A673 (cell line): ENCODE measurements around the gene RIMS4. TPM values are rescaled to one million over a fixed set of nuclear protein-coding genes. Genes with fewer than 3 reads are reported as not detected.

Source experiments
- BruUV-seq: library from RNA; stranded (reverse); fragments of 400-500 nt; replicated peaks from 2 replicates; lab custom pipeline; 2021; lab: Mats Ljungman, UMichigan
- CTCF ChIA-PET: fragments of 300-600 bp; sonication (Branson Sonifier 250); formaldehyde crosslinking; loops from one replicate; lab custom pipeline; 2022; ENCODE audit warnings: antibody characterized with exemption; lab: Charles Lee
- POLR2A ChIA-PET: fragments of 300-600 bp; sonication (Branson Sonifier 250); formaldehyde crosslinking; loops from one replicate; lab custom pipeline; 2022; ENCODE audit warnings: antibody characterized with exemption; ENCODE audit not compliant: low non-redundant PET; lab: Charles Lee
- DNase-seq: peaks from one replicate; pipeline ENCODE4 v3.0.0-alpha.2; 2015; ENCODE audit warnings: low spot score
- H3K27ac ChIP-seq: fragments of 200-600 bp; sonication (generic); 2 replicates; pipeline ENCODE4 v1.5.1; 2016; ENCODE audit warnings: mixed run types, low read depth, mild to moderate bottlenecking, mixed read lengths, antibody characterized with exemption, low read length; ENCODE audit not compliant: poor library complexity, severe bottlenecking
- H3K27me3 ChIP-seq: fragments of 200-600 bp; sonication (generic); replicated peaks from 2 replicates; pipeline ENCODE4 v1.6.1; 2017; ENCODE audit warnings: mixed run types, low read depth, mild to moderate bottlenecking, mixed read lengths, antibody characterized with exemption, low read length; ENCODE audit not compliant: insufficient read depth, poor library complexity
- H3K36me3 ChIP-seq: fragments of 200-600 bp; sonication (generic); 2 replicates; pipeline ENCODE4 v1.6.1; 2016; ENCODE audit warnings: mixed run types, mild to moderate bottlenecking, mixed read lengths, antibody characterized with exemption, low read length; ENCODE audit not compliant: insufficient read depth, poor library complexity, severe bottlenecking
- H3K4me1 ChIP-seq: fragments of 200-600 bp; sonication (generic); 2 replicates; pipeline ENCODE4 v1.6.1; 2017; ENCODE audit warnings: mixed run types, mild to moderate bottlenecking, mixed read lengths, antibody characterized with exemption, low read length; ENCODE audit not compliant: insufficient read depth, poor library complexity, severe bottlenecking
- H3K4me3 ChIP-seq: fragments of 200-600 bp; sonication (generic); 2 replicates; pipeline ENCODE4 v1.5.1; 2016; ENCODE audit warnings: low read depth, mixed run types, mild to moderate bottlenecking, mixed read lengths, low read length; ENCODE audit not compliant: poor library complexity, severe bottlenecking
- H3K9me3 ChIP-seq: fragments of 200-600 bp; sonication (generic); 2 replicates; pipeline ENCODE4 v1.6.1; 2016; ENCODE audit warnings: mixed run types, low read depth, mild to moderate bottlenecking, mixed read lengths, antibody characterized with exemption, low read length; ENCODE audit not compliant: poor library complexity, severe bottlenecking
- EZH2 ChIP-seq: fragments of 200-600 bp; sonication (generic); IDR thresholded peaks from 2 replicates; pipeline ENCODE4 v1.6.1; 2017; ENCODE audit warnings: borderline replicate concordance, low read depth, mild to moderate bottlenecking, mixed read lengths, antibody characterized with exemption, low read length; ENCODE audit not compliant: poor library complexity, severe bottlenecking
- intact Hi-C: fragments of 100-400 bp; cut with micrococcal nuclease; formaldehyde crosslinking; loops from one replicate; pipeline ENCODE4 v1.10.0; 2022; ENCODE audit not compliant: unreplicated experiment
- total RNA-seq: library from RNA; stranded (reverse); gene quantifications from 2 replicates; pipeline ENCODE4 v1.2.3, GENCODE V29; 2021
- TF ChIP-seq, protein P1 (sequence below): fragments of 300-800, 200-600 bp; sonication (generic); conservative IDR thresholded peaks from 2 replicates; pipeline ENCODE4 v1.5.1; 2017; ENCODE audit warnings: low read depth, mild to moderate bottlenecking, antibody characterized with exemption, low read length, moderate library complexity, mixed read lengths

The RIMS4 gene
- total RNA-seq, 1 experiment from 2014 or later, result 0.39 TPM

DNA sequence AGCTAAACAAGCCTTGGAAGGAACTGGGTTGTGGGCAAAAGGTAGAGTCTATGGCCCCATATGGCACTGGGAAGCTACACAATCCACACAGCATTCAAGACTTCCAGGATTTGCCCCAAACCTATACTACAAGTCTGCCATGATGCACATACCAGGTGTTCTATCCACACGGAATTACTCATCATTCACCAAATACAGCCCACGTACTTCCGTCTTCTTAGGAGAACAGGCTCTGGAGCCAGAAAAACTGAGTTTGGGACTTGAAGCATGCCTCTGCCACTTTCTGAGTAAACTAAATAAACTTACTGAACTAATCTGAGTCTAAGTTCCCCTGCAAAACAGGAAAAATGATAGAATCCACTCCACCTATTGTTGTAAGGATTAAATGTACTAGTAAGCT, 28.6 kb downstream of the RIMS4 start:
- TF ChIP-seq EZH2, result no peak
- TF ChIP-seq, protein P1, sequence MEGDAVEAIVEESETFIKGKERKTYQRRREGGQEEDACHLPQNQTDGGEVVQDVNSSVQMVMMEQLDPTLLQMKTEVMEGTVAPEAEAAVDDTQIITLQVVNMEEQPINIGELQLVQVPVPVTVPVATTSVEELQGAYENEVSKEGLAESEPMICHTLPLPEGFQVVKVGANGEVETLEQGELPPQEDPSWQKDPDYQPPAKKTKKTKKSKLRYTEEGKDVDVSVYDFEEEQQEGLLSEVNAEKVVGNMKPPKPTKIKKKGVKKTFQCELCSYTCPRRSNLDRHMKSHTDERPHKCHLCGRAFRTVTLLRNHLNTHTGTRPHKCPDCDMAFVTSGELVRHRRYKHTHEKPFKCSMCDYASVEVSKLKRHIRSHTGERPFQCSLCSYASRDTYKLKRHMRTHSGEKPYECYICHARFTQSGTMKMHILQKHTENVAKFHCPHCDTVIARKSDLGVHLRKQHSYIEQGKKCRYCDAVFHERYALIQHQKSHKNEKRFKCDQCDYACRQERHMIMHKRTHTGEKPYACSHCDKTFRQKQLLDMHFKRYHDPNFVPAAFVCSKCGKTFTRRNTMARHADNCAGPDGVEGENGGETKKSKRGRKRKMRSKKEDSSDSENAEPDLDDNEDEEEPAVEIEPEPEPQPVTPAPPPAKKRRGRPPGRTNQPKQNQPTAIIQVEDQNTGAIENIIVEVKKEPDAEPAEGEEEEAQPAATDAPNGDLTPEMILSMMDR, result no peak
- Histone ChIP-seq H3K27ac (no peak overlapping the region), H3K4me3 (no peak overlapping the region), H3K4me1 (no peaks in the 10 kb centered on the region), H3K27me3 (peaks cover 4% of the 10 kb centered on the region), H3K9me3 (no peaks in the 10 kb centered on the region), H3K36me3 (no peaks in the 10 kb centered on the region)
- DNase-seq, result no peak
- ChIA-PET CTCF (no interaction called here), POLR2A (no interaction called here)
- intact Hi-C loops, result no loop called here
- BruUV-seq, result no TSS peak

GRCh38 chr20:44781118-44781517, 29.2 kb downstream of the RIMS4 start:
- Histone ChIP-seq H3K27ac (no peak overlapping the region), H3K36me3 (no peaks in the 10 kb centered on the region), H3K4me3 (no peak overlapping the region), H3K4me1 (no peaks in the 10 kb centered on the region), H3K27me3 (peaks cover 4% of the 10 kb centered on the region), H3K9me3 (no peaks in the 10 kb centered on the region)
- no peak for DNase-seq
- intact Hi-C loops, result no loop called here
- ChIA-PET CTCF (no interaction called here), POLR2A (no interaction called here)
- TF ChIP-seq, protein P1, result no peak
- no peak for TF ChIP-seq EZH2
- no TSS peak for BruUV-seq

- Histone ChIP-seq H3K27me3 (peaks cover 5% of the 10 kb centered on the region), H3K27ac (no peak overlapping the region), H3K9me3 (no peaks in the 10 kb centered on the region), H3K36me3 (no peaks in the 10 kb centered on the region), H3K4me1 (no peaks in the 10 kb centered on the region), H3K4me3 (no peak overlapping the region)
- peak; percentile 68 for DNase-seq
- TF ChIP-seq, protein P1, result no peak
- TF ChIP-seq EZH2, result no peak
- POLR2A ChIA-PET, result no interaction called here
- no TSS peak for BruUV-seq
- intact Hi-C loops, result no loop called here
- CTCF ChIA-PET, result no interaction called here
Observed at GRCh38 chr20:44780226-44780625, 30.1 kb downstream of the RIMS4 start.
